EH (cell line): ENCODE results near the gene PRELID2.
A peak's percentile ranks its signal among the peaks of the same experiment; 100 is the strongest.

Experiments used
- DNase-seq: peaks from one replicate; pipeline ENCODE4 v3.0.0-alpha.2; 2015; ENCODE audit warnings: low read depth

Gene PRELID2

DNA sequence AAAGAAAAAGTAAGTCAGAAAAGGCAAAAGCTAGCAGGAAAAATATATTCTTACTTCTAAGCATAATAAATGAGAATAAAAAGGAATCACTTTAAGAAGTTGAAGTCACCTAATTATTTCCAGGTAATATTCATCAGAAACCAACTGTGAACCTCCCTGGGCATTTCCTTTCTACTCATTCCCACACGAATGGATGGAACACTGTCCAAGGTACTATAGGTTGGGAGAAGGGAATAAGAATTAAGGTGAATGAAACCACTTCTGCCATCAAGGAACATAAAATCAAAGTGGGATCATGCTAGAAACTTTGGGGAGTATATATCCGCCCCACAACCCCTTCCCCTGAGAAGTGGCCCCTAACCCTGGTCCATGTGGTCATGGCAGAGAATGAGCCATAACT, 41.6 kb downstream of the PRELID2 start:
- no peak for DNase-seq

DNA sequence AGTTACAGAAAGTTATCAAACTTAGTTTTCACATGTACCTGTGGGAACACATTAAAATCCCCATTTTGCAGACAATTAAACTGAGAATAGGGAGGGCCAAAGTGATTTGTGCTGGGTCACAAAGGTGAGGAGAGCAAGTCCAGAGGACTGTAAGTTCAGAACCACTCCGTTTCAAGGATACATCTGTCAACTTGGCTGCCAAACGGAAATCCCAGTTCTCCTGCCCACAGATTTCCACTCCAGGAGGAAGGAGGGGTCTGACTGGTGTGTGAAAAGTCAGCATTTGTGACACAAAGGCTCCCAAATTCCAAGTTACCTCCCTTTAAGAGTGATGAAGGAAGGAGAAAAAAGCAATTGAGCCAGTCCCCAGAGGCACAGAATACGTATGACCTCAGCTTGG, 42.3 kb downstream of the PRELID2 start:
- DNase-seq: no peak

DNA sequence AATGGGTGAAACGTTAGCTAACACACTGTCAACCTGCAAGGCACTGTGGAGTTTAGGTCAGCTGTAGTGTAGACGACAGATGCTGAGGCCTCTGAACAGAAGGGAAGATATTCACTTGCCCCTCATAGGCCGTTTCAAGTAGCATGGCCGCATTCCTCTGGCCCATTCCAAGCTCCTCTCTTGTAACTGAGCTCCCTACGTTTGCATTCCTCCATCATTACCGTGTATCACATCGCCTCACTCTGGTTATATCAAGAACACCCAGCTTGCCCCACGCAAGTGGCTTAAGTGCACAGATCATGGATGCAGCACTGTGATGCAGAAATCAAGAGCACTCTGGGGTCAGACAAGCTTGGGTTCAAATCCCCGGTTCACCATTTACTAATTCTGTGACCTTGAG, 43.3 kb downstream of the PRELID2 start:
- no peak for DNase-seq

DNA sequence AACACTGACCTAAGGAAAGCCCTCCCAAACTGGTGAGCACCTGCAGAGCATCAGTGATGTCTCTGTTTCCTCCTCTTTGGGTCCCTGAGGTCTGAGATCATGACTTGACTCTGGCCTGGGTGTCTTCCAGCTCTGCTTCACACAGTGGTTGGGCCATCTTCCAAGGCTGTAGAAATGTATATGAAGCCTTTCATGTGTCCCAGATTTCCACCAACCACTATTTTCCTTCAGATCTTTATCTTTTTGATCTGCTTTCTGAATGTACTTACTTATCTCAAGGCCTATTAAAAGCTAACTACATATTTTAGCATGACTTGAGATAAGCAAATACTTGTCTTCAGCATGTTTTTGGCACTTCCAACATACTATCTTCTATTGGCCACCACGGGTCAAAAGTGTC, 47.1 kb downstream of the PRELID2 start:
- peak; percentile 18 for DNase-seq

DNA sequence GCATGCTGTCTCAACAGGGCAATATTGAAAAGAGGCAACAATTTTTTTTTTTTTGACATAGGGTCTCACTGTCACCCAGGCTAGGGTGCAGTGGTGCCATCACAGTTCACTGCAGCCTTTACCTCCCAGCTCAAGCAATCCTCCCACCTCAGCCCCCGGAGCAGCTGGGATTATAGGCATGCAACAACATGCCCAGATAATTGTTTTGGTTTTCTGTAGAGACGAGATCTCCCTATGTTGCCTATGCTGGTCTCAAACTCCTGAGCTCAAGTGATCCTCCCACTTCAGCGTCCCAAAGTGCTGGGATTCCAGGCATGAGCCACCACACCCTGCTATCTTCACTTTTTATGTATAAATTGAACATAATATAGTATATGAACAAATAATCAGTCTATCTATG, 47.6 kb downstream of the PRELID2 start:
- DNase-seq: no peak

DNA sequence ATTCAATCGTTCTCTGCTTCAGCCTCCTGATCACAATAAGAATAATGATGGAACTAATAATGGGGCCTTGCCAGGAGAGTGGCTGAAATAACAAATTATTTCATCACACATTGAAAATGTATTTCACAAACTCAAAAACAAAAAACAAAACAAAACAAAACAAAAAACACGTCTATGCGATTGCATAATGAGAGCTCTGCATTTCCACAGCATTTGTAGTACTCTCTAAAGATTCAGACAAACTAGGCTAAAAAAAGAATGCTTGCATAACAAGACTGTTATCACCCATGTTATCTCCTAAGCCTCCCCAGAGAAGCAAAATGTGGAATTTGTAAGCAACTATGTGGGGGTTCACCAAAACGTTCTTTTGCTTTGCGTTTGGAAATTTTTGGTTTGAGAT, 48.1 kb downstream of the PRELID2 start:
- DNase-seq: no peak

DNA sequence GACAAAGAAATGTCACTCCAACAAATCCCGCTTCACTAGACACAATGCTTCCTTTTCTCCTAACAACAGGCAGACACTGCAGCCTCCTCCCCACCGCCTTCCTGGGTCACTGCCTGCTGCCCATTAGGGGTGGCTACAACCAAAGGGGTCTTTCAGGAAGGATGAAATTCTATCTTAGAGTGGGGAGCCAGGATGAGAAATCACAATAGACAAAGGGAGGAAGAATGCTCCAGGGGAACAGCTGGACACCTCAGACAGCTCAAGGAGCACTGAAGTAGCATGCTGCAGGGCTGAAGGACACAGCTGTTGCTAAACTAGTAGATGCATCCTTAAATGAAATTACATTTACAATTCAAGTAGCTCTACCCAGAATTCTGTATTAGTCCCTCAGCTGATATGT, 54.2 kb downstream of the PRELID2 start:
- DNase-seq: no peak

DNA sequence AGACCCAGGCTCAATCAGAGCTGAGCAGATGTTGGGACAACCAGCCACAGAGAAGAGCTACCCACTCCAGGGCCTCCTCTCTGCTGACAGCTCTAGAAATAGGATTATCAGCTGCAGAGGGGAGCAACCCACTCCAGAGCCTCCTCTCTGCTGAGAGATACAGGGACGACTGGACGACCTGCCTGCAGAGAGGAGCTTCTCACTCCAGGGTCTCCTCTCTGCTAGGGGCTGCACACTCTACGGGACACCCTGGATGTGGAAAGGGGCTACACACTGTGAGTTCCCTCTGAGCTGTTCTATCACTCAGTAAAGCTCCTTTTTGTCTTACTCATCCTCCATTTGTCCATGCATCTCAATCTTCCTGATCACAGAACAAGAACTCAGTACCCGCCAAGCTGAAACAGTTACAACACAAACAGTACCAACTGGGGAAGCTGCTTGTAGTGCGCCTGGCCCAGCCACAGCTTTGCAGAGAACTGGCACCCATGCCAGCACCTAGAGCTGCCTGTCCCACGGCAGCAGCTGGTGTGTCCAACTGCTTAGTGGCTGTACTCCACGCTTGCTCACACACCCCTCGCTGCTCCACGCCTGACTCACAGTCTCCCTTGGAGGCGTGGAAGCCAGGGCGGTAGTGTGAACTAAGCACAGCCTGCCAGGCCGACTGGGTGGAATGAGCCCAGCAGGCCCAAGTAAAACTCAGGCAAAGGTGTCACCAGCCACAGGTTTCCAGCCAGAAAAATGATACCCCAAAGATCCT, 56.8 kb downstream of the PRELID2 start:
- no peak for DNase-seq

DNA sequence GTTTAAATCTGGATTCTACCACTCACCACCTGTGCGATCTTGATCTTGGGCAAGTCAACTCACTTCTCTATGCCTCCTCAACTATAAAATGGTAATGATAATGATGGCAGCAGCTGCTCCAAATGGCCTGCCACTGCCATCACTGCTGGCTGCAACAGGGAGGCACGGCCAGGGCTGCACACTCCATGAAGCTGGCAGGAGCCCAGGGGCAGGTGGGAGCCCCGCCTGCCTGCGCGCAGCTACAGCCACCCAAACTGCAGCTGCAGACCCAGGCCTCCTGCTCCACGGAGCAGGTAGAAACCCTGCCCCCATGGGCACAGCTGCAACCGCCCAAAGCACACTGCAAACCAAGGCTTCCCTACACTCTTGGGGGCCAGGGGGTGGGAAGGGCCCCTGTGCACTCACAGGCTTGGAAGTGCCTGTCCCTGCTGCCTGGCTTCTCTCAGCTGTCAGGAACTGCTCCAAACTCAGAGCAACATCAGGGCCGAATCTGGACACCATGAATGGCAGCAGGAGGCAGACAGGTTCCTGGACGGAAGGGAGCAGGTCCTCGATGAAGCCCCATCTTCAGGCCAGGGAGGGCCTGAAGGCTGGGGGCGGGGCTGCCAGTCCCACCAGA, 57.6 kb downstream of the PRELID2 start:
- DNase-seq: no peak

DNA sequence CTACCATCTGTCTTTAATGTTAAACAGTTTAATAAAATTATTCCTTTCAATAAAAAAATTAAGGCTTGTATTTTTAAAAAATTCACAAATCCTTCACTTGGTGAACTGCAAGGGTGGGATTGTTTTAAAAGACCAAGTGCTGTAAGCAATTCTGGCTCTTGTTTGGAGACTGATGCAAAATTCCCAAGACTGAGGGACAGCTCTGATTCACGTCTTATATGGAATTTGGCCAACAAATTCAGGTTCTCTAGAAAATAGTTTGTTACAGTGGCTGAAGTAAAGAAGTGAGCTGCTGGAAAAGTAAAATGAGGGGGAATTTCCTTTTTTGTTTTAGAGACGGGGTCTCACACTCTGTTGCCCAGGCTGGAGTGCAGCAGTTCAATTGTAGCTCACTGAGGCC, 58.3 kb downstream of the PRELID2 start:
- DNase-seq: peak; percentile 63

DNA sequence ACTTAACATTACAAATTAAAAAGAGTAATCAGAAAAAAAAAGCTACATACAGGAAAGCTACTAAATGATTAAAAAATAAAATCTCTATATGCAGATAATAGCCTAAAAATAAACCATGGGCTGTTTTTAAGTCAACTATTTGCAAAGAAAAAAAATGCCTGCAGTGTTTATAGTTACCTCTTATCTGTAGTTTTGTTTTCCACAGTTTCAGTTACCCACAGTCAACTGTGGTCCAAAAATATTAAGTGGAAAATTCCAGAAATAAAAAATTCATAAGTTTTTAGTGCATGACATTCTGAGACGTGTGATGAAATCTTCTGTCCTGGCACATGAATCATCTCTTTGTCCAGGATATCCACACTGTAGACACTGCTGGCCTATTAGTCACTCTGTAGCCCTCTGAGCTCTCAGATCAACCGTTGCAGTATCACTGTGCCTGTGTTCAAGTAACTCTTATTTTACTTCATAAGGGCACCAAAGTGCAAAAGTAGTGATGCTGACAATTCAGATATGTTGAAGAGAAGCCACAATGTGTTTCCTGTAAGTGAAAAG, 59.2 kb downstream of the PRELID2 start:
- DNase-seq: peak; percentile 93

DNA sequence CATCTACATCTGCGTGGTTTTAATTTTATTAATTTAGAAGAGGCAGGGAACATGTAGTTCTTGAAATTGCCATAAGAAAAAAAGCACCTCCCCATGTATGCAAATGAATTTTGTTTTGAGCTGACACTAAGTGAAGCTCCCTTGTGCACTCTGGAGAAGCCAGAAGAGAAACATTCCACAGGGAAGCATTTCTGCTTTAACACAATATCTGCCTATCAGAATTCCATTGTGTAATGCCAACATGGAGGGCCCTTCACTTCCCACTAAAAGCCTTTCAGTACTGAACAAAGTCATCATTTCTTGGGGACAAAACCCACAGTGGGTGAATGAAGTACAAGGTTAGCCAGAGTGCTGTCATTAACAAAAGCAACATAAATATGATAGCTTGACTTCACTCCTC, 59.7 kb downstream of the PRELID2 start:
- DNase-seq: peak; percentile 51

DNA sequence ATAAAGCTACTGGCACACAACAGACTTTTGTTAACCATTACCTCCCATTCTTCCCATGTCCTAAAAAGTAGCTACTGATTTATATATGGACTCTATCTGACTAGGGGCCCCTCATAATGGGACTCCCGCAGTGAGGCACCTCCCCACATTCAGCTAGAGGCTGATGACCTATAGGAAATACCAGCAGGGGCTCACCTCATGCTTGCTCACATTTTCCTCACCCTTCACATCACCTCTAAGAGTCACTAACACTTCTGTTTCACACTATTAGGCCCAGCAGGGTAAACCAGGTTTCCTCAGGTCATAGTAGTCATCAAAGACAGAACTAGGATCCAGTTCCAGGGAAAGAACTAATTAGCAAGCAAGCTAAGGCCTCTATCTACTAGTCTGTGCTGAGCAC, 60.7 kb downstream of the PRELID2 start:
- no peak for DNase-seq

DNA sequence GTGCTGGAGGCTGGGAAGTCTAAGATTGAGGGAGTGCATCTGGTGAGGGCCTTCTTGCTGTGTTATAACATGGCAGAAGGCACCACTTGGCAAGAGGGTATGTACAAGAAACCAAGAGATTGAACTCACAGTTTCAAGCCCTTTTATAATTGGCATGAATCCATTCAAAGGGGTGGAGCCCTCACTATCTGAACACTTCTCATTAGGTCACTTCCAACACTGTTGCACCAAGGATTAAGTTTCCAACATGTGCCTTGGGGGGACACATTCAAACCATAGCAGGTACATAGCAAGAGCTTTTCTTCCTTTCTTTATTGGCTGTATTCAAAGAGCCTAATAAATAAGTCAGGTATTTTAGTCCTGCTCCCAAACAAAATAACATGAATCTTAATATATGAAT, 62.7 kb downstream of the PRELID2 start:
- DNase-seq: no peak

DNA sequence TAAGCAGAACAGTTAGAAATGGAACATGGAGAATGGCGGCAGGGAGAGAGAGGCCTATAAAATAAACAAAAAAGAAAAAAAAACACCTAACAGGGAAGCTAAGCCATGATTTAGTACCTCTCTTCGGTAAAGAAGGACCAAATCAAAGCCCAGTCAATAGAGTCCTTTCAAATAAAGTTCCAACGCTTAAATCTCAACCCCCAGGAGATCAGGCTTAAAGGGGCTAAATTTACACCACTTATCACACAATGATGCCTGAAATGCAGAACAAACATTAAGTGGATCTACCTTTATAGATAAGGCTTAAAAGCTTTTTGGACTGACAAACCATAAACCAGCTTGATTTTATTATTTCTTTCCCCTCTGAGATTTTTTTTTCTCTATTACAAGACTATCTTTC, 66.3 kb downstream of the PRELID2 start:
- DNase-seq: no peak

DNA sequence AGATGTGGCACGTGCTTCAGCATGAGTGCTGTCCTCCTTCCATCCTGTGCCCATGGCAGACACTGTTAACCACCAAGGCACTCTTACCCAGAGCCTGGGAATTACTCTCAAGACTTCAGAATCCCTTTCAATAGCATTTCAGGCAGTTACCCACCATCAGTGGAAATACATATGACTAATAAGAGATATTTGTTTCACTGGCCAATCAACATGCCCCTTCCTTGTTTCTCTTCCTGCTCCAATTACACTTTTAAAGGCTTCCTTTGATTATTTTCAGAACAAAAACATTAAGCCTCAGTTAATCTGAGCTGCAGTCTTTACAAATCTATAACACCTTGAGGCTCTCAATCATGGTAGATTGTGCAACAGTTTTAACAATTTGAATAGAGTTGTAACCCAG, 70.8 kb downstream of the PRELID2 start:
- DNase-seq: peak; percentile 26

DNA sequence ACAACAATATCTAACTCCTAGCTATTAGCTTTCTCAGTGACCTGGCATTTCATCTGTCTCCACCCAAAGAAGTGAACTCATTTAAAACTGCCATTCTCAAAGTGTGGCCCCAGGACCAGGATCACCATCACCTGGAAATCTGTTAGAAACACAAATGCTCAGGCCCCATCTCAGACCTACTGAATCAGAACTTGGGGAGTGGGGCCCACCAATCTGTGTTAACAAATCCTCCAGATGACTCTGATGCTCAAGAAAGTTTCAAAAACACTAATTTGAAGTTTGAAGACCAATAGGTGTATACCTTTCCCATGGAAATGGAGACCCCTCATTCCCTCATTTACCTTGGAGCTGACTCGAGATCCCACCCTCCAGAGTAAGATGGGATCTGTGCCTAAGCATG, 72.3 kb downstream of the PRELID2 start:
- no peak for DNase-seq

DNA sequence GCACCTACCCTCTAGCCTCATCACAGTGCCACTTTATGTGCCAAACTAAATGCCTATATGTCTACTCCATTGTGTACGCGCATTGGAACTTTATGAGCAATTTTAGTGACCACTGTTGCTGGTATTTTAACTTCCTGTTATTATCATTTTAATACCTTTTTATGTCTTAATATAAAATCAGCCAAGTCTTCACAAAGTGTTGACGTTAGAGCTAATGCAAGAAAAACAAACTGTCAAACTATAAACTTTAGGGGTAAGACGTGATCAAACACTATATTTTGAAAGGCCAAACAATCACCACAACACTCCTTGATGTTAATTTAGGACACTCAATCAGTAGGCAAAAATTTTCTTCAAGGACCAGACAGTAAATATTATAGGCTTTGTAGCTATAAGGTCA, 73.9 kb downstream of the PRELID2 start:
- no peak for DNase-seq

DNA sequence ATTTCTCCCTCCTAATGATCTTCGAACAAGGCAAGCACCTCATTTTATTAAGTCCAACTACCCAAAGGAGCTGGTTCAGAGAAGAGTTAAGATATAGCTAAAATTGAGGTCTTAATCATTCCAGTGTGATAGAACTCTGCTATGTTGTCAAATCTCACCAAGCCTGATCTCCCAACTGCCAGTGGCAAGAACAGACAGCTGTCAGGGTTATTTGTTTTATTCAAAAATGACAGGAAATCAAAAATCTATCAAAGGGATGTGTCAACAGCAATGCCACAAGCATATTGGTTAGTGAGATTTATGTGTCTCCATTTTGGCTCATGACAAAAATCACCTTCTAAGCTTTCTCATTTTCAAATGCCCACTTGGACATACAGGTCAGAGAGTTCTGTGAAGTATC, 74.5 kb downstream of the PRELID2 start:
- DNase-seq: no peak

DNA sequence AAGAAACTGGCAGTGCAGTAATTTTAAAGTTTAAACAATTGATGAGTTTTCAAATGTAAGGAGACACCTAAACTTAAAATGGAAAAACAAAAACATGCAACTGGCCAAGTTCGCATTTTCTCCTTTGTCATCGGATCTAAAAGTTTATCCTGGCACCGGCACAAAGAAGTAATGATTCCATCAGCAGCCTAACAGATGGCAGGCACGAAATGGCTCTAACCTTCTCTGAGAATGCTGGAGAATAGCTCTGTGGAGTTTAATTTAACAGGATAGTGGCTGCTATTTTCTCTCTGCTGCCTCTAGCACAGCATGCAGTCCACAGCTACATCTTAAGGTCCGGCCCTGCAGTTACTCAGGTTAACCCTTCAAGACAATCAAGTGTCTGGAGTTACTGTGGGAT, 82.2 kb downstream of the PRELID2 start:
- DNase-seq: peak; percentile 81

DNA sequence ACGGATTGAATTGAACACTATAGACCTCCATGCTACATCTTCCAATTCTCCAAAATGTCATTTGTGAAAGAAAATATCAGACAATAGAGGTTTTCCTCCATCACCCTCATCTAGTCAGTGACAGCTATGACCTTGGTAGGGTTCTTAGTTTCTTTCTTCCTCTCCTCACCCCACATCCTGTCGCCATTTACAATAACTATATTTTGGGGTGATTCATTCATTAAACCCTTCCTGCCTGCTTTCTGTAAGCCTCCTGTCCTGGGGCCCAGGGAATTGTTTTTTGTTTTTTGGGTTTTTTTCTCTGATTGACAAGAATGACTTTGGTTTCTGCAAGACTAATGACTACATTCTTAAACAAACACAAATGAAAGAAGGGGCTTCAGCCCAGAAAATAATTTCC, 82.6 kb downstream of the PRELID2 start:
- DNase-seq: peak; percentile 56

DNA sequence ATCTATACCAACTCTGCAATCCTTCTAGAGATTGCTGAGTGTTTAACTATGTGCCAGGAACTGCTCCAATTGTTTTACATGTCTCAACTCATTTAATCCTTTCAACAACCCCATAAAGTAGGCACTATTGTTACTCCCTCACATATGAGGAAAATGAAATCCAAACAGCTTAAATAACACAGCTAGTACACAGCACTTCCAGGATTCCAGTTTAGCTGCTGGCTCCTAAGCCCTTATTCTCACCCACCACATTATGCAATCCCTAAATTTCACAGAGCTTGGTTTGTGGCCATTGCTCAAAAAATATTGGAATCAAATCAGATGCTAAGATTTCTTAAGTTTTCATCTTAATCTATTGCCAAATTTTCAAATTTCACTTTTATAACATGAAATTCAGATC, 84.9 kb downstream of the PRELID2 start:
- no peak for DNase-seq

DNA sequence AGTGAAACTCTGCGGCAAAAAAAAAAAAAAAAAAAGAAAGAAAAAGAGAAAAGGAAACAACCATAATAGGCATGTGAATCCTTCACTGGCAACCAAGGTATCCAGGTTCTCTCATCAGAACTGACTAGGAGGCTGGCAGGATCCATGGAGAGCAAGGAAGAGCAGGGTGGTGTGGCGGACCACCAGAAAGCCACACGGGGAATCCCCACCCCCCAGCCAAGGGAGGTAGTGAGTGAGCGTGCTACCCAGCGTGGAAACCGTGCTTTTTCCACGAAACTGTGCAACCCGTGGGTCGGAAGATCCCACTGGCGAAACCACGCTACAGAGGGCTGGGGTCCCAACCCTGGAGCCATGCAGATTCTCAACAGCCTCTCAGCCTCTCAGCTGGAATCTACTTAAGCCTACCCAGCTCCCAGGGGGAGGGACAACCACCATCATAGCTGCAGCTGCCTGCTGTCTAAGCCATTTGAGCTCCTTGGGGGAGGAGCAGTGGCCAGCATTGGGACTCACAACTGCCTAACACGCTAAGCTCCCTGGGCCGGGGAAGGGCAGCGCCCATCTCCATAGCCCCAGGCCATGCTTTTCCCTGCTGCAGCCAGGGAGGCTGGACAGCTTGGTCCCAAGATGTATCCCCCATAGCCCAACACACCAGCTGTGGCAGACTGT, 91.6 kb downstream of the PRELID2 start:
- no peak for DNase-seq
